ENCODE results near the gene LMAN1.

Gene LMAN1

DNA sequence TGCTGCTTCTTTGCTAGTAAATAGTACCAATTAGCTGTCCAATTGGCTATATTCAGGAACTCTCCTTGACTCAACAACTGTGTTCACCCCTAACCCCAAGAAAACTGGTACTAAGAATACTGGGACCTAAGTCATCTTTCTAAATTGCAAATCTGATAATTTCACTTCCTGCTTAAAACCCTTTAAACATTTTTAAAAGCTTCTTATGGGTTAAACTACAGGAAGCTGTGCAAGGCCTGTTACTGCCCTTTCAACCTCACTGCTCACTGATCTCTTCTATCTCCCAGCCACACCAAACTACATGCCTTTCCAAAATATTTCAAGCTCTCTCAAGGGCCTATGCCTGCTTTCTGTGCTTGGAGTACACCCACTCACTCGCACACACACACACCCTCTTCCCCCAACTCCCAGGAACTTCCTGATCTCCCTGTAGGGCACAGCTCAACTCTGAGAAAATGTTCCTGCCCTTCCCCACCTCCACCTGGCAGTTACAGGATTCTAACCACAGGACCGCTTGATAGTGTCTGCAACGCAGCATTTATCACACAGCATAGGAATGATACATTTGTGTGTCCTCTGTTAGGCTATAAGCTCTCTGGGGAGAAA lies 6.7 kb downstream of the LMAN1 start:
- H3K36me3 ChIP-seq (ENCODE audit: low read length), result peaks cover 49% of the 10 kb centered on the region; the same call in 1 of the 2 replicates
- no peaks in the 10 kb centered on the region for H3K9me2 ChIP-seq (replicated peaks; ENCODE audit: insufficient read depth, low read length)
- H3K4me3 ChIP-seq (ENCODE audit: insufficient read depth, low read length, poor library complexity, severe bottlenecking), result no peak overlapping the region
- H3F3A ChIP-seq (ENCODE audit: insufficient read depth), result no peaks in the 10 kb centered on the region
- TF ChIP-seq EZH2phosphoT487 (conservative IDR thresholded peaks at IDR 0.05; ENCODE audit: low read length) (no peak), CTCF (IDR thresholded peaks at IDR 0.05; ENCODE audit: insufficient read depth, low read length, poor library complexity, severe bottlenecking) (no peak)
- no peak overlapping the region for H3K9ac ChIP-seq (ENCODE audit: low read length)
- no peaks in the 10 kb centered on the region for H3K27me3 ChIP-seq (ENCODE audit: low read length)
- no peaks in the 10 kb centered on the region for H4K20me1 ChIP-seq (ENCODE audit: low read depth, low read length)
- no peak overlapping the region for H2AFZ ChIP-seq (ENCODE audit: low read depth, low read length, severe bottlenecking)
- H3K27ac ChIP-seq (ENCODE audit: low read depth, low read length), result no peak overlapping the region
- peaks cover 16% of the 10 kb centered on the region; the same call in 1 of the 2 replicates for H3K79me2 ChIP-seq (ENCODE audit: insufficient read depth, low read length)
- no peaks in the 10 kb centered on the region for H3K9me3 ChIP-seq (ENCODE audit: insufficient read depth, low read length)
- H3K4me2 ChIP-seq (ENCODE audit: low read depth, low read length, poor library complexity, severe bottlenecking), result no peak overlapping the region

- H3K4me2 ChIP-seq (ENCODE audit: low read depth, low read length, poor library complexity, severe bottlenecking), result no peak overlapping the region
- H3K36me3 ChIP-seq (ENCODE audit: low read length), result peaks cover 68% of the 10 kb centered on the region
- H3K4me3 ChIP-seq (ENCODE audit: insufficient read depth, low read length, poor library complexity, severe bottlenecking), result no peak overlapping the region
Measured at GRCh38 chr18:59345556-59345955, 13.5 kb downstream of the LMAN1 start.

GRCh38 chr18:59344996-59345395 lies 14.1 kb downstream of the LMAN1 start:
- H3K27ac ChIP-seq (ENCODE audit: low read depth, low read length), result no peak overlapping the region
- peaks cover 72% of the 10 kb centered on the region for H3K36me3 ChIP-seq (ENCODE audit: low read length)
- H3K4me3 ChIP-seq (ENCODE audit: insufficient read depth, low read length, poor library complexity, severe bottlenecking), result no peak overlapping the region
- H3K79me2 ChIP-seq (ENCODE audit: insufficient read depth, low read length), result peaks cover 13% of the 10 kb centered on the region; the same call in 1 of the 2 replicates
- H3K9me3 ChIP-seq (ENCODE audit: insufficient read depth, low read length), result no peaks in the 10 kb centered on the region
- TF ChIP-seq CTCF (IDR thresholded peaks at IDR 0.05; ENCODE audit: insufficient read depth, low read length, poor library complexity, severe bottlenecking), result no peak
- no peak for TF ChIP-seq EZH2phosphoT487 (conservative IDR thresholded peaks at IDR 0.05; ENCODE audit: low read length)
- no peaks in the 10 kb centered on the region for H4K20me1 ChIP-seq (ENCODE audit: low read depth, low read length)
- no peak overlapping the region for H2AFZ ChIP-seq (ENCODE audit: low read depth, low read length, severe bottlenecking)
- no peak overlapping the region for H3K9ac ChIP-seq (ENCODE audit: low read length)
- no peaks in the 10 kb centered on the region for H3K27me3 ChIP-seq (ENCODE audit: low read length)
- H3K9me2 ChIP-seq (replicated peaks; ENCODE audit: insufficient read depth, low read length), result no peaks in the 10 kb centered on the region
- H3F3A ChIP-seq (ENCODE audit: insufficient read depth), result peaks cover 5% of the 10 kb centered on the region; the same call in 1 of the 2 replicates
- H3K4me2 ChIP-seq (ENCODE audit: low read depth, low read length, poor library complexity, severe bottlenecking), result no peak overlapping the region

More at GRCh38 chr18:59345556-59345955, 13.5 kb downstream of the LMAN1 start:
- H3K9me2 ChIP-seq (replicated peaks; ENCODE audit: insufficient read depth, low read length), result no peaks in the 10 kb centered on the region
- H4K20me1 ChIP-seq (ENCODE audit: low read depth, low read length), result no peaks in the 10 kb centered on the region
- peaks cover 5% of the 10 kb centered on the region; the same call in 1 of the 2 replicates for H3F3A ChIP-seq (ENCODE audit: insufficient read depth)
- no peak overlapping the region for H2AFZ ChIP-seq (ENCODE audit: low read depth, low read length, severe bottlenecking)
- no peak for TF ChIP-seq EZH2phosphoT487 (conservative IDR thresholded peaks at IDR 0.05; ENCODE audit: low read length)
- TF ChIP-seq CTCF (IDR thresholded peaks at IDR 0.05; ENCODE audit: insufficient read depth, low read length, poor library complexity, severe bottlenecking), result no peak
- H3K27ac ChIP-seq (ENCODE audit: low read depth, low read length), result no peak overlapping the region
- H3K27me3 ChIP-seq (ENCODE audit: low read length), result no peaks in the 10 kb centered on the region
- no peaks in the 10 kb centered on the region for H3K9me3 ChIP-seq (ENCODE audit: insufficient read depth, low read length)
- H3K9ac ChIP-seq (ENCODE audit: low read length), result no peak overlapping the region
- H3K79me2 ChIP-seq (ENCODE audit: insufficient read depth, low read length), result peaks cover 13% of the 10 kb centered on the region; the same call in 1 of the 2 replicates

Data from SU-DHL-6 (cell line).